UCSD-AML1 (cell line): Measurements from ENCODE around the gene ISY1.
"Not testable (repeated sequence)": the region's sequence is repeated elsewhere in the genome, so short reads cannot be mapped to it uniquely, and the experiment has no call there.

ENCODE experiments used
- DNase-seq: peaks from one replicate; lab custom pipeline; 2025; ENCODE audit not compliant: unreplicated experiment; lab: John Stamatoyannopoulos, UW

ISY1 gene

GRCh38 chr3:129121016-129121791 lies 39.7 kb downstream of the ISY1 start:
- no peak for DNase-seq

DNA sequence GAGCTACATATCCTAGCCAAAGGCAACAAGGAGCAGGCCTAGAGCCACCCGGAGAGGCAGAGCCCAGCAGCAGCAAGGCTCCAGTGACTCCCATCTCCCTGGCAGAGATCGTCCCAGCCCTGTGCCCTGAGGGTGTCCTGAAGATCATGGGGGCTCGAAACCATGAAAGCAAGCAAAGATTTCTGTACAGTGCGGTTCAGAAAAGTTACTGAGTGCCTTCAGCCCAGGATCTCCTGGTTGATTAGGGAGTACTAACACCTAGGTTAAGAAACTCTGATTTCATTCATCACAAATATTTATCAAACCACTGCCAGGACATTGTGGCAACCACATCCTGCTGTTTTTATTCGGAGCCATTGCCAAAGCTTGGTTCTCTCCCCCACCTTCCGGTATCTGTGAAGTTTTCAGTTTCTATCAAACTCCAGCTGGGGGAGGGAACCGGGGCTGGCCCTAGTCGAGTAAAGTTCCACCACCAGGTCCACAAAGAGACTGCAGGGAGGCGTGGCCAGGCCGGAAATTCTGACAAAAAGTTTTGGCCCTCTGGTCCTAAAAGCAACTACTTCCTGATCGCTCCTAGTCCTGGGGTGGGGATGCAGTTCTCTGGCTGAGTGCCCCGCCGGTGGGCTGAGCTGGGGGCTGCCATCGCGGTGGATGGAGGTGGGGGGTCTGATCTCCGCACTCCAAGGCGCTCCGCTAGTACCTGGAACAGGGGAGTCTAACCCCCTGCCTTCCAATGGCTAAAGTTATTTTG lies 40.4 kb downstream of the ISY1 start:
- peak; percentile 91 for DNase-seq

DNA sequence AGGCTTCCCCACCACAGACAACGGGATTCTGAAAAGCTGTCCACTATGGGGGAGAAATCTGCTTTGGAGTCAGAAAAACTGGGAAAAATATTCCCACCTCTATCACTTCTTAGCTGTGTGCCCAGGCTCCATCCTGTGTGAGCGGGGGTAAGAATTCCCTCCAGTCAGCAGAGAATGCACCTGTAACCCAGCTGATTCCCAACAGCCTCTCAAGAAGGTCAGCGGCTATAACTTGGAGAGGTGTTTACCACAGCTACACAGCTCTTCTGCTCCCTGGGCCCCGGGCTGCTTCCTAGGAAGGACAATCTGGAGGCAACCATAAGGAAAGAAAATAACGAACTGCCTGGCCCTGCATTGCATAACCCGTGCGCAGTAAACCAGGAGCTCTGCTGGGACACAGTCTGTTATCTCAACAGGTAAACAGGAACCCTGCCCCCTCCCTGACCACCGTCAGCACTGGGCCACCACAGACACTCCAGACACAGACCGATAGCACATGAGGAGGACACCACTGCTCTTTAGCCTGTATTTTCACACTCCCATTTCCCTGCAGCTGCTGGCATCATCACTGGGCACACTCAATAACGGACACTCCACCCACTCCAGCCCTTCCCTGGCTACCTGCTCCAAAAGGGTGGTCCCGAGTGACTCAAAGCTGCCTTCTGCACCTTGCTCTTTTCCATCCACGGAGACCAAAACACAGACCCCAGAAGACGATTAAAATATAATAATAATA lies 41.3 kb downstream of the ISY1 start:
- DNase-seq, result no peak

DNA sequence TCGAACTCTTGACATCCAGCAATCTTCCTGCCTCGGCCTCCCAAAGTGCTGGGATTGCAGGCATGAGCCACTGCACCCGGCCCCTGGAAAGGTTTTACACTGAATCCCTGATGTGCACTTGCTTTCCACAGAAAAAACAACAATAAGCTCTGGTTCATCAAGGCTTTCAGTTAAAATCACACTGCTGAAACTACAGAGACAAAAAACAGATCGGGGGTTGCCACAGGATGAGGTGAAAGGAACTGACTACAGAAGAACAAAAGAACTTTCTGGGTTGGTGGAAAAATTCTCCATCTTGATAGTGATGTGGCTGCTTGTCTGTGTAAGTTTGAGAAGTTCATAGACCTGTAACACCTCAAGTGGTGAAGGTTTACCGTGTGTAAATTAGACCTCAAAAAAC lies 42.1 kb downstream of the ISY1 start:
- DNase-seq, result no peak

DNA sequence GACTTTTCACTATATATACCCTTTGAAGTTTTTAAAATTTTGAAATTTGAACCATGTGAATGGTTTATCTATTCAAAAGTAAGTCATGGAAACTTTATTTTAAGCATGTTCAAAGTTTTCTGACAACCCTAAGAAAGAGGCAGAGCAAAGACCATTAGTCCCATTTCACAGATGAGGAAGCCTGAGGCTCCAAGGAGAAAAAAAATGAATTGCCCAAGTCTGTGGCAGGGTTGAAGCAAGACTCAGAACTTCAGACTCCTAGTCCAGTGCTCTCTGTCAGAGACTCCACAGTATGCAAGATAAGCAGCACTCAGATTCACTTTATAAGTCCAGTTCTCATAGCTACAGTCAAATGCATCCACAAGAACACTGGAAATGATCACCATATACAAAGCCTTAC lies 43.7 kb downstream of the ISY1 start:
- no peak for DNase-seq

- DNase-seq, result no peak
Measured at GRCh38 chr3:129116482-129116946, 44.3 kb downstream of the ISY1 start.

- DNase-seq, result no peak
Measured at GRCh38 chr3:129114455-129114854, 46.4 kb downstream of the ISY1 start.

GRCh38 chr3:129112308-129113052 lies 48.4 kb downstream of the ISY1 start:
- no peak for DNase-seq

- DNase-seq, result not testable (repeated sequence)
Measured at GRCh38 chr3:129111076-129111780, 49.6 kb downstream of the ISY1 start.

- no peak for DNase-seq
Measured at GRCh38 chr3:129107793-129108192, 53.1 kb downstream of the ISY1 start.

DNA sequence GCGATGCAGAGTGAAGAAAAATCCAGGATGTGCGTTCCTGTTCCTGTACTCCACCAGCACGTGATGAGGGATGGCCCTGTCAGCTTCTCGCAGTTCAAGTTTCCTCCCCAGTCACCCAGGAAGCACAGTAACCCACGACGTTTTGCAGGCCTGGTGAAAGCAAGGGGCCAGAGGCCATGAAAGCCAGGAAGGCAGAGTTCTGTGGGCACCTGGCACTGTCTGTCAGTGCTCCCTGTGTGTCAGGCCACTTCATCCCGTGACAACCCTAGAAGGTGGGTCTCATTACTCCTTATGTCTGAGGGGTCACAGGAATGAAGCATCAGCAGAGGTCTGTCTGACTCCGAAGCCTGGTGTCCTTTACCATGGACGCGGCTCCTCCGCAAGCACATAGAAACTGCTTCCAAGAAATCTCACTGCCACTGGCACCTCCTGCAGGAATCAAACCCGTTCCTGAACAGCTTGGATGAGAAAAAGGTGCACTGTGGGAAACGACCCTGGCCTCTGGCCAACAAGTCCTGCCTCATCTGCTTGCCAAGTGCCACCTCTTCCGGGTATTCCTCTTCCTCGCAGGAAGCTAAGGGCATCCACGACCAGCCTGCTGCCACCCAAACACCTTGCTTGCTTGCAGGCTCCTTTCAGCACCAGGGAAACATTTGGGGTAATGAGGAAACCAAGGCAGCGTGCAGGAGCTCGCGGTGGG lies 53.8 kb downstream of the ISY1 start:
- no peak for DNase-seq

DNA sequence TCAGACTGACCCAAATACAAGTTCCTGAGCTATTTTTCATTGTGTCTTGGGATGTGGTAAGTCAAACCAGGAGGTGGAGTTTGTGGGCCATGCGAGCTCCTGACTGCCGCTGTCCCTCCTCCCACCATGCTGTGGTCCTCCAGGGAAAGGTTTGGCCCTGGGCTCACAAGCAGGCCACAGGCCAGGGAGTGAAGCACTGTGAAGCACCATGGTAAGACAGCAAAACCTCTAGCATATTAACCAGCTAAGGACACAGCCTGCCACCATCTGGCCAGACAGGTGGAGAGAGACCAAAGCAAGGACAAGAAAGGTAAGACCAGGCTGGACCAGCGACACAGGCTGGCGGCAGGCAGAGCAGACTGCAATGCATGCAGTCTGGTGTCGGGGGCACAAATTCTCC lies 54.5 kb downstream of the ISY1 start:
- no peak for DNase-seq

DNA sequence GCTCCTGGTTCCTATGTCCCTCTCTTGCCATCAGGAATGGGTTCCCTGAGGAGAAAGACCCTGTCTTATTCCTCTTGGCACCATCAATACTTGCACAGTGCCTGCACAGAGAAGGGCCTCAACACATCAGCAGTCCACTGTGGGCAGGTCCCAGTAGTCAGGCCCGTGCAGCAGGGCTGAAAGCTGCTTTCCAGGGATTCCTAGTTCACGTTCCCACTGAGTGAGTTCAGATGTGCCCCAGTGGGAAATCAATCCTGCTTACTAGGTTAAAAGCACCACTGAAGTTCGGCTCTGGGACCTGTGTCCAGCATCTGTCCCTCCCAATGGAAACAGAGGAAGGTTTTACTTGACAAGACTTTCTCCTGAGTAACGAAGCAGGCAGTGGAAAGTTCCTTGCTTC lies 55.0 kb downstream of the ISY1 start:
- DNase-seq, result no peak

GRCh38 chr3:129104498-129105079 lies 56.3 kb downstream of the ISY1 start:
- DNase-seq, result no peak

- DNase-seq, result no peak
Measured at GRCh38 chr3:129104051-129104450, 56.8 kb downstream of the ISY1 start.

GRCh38 chr3:129103296-129103695 lies 57.6 kb downstream of the ISY1 start:
- no peak for DNase-seq

GRCh38 chr3:129101370-129102138 lies 59.3 kb downstream of the ISY1 start:
- DNase-seq, result no peak

DNA sequence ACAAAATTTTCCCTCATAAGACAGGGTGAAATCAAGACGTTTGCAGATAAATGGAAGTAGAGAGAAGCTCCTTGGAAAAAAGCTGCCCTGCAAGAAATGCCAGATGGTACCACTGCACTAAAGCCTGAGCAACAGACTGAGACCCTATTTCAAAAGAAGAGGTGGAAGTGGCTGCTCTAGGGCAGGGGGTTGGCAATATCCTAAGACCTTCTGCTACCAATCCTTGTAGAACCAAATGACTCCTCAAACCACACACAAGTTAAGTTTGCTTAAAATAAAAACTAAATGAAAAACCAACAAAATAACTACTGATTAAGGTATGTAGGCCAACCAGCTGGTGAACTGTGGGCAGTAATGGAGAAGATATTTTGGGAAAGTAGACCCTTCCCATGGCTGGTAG lies 60.6 kb downstream of the ISY1 start:
- DNase-seq, result no peak

GRCh38 chr3:129095285-129095684 lies 65.6 kb downstream of the ISY1 start:
- DNase-seq, result no peak
